Thoracic aorta (tissue), 2 donors: Measurements from ENCODE around the gene CHPT1. TPM values are rescaled to one million over a fixed set of nuclear protein-coding genes. Genes with fewer than 3 reads are reported as not detected.
"Not testable (repeated sequence)": the region's sequence is repeated elsewhere in the genome, so short reads cannot be mapped to it uniquely, and the experiment has no call there.

ENCODE experiments used
- ATAC-seq: fragments of 150-250 bp; one replicate; pipeline ENCODE4 v1.8.0; 2017; ENCODE audit warnings: low read depth; ENCODE audit not compliant: insufficient number of reproducible peaks, low FRiP score
- DNase-seq: peaks from one replicate; pipeline ENCODE4 v3.0.0-alpha.2; 2020; ENCODE audit warnings: low spot score
- H3K27ac ChIP-seq, 2 donors: fragments of 200-600 bp; sonication (generic); 1 replicate in 1 of 2; 2 replicates in 1 of 2; pipeline ENCODE4 v1.5.1; 2016; ENCODE audit warnings: mild to moderate bottlenecking in 2 of 2, moderate library complexity in 2 of 2
- H3K27me3 ChIP-seq: fragments of 200-600 bp; sonication (generic); replicated peaks from 2 replicates; pipeline ENCODE4 v1.6.0; 2016; ENCODE audit warnings: mild to moderate bottlenecking; ENCODE audit not compliant: insufficient read depth
- H3K36me3 ChIP-seq: fragments of 200-600 bp; sonication (generic); one replicate; pipeline ENCODE4 v1.5.1; 2016
- H3K4me1 ChIP-seq, 2 donors: fragments of 200-600 bp; sonication (generic); 1 replicate in 1 of 2; 2 replicates in 1 of 2; pipeline versions ENCODE4 v1.5.1 to v1.6.0; 2016; ENCODE audit warnings: low read depth in 2 of 2, mild to moderate bottlenecking in 1 of 2; ENCODE audit not compliant: control insufficient read depth in 1 of 2
- H3K4me3 ChIP-seq: fragments of 200-600 bp; sonication (generic); 2 replicates; pipeline ENCODE4 v1.5.1; 2016; ENCODE audit warnings: mild to moderate bottlenecking
- H3K9me3 ChIP-seq: fragments of 200-600 bp; sonication (generic); 2 replicates; pipeline ENCODE4 v1.5.1; 2016
- CTCF ChIP-seq: fragments of 200-600 bp; sonication (generic); IDR thresholded peaks from one replicate; pipeline ENCODE4 v1.5.1; 2019; ENCODE audit warnings: antibody characterized with exemption
- total RNA-seq, 2 donors: library from RNA; depleted of rRNA; stranded (reverse); fragments of >200 nt; gene quantifications; one replicate each; pipeline versions ENCODE4 v1.1.0 to v1.2.3, GENCODE V29; 2016

The CHPT1 gene
- total RNA-seq, 2 donors from 2014 or later, result 47.6 to 64.2 TPM

- DNase-seq (no peak), ATAC-seq (no peak)
- H3K9me3 ChIP-seq, result no peaks in the 10 kb centered on the region
- H3K4me1 ChIP-seq, result no peaks in the 10 kb centered on the region
- no peak overlapping the region for H3K27ac ChIP-seq
- no peaks in the 10 kb centered on the region for H3K36me3 ChIP-seq
- H3K4me3 ChIP-seq, result no peak overlapping the region
- no peaks in the 10 kb centered on the region for H3K27me3 ChIP-seq
- TF ChIP-seq CTCF, result no peak
These were observed 21.9 kb upstream of the CHPT1 start for GRCh38 chr12:101675555-101675954.

GRCh38 chr12:101676497-101676896, 20.9 kb upstream of the CHPT1 start:
- DNase-seq, H3K27me3 ChIP-seq, H3K4me1 ChIP-seq, H3K27ac ChIP-seq, H3K9me3 ChIP-seq, H3K4me3 ChIP-seq, ATAC-seq, H3K36me3 ChIP-seq: not testable (repeated sequence)

GRCh38 chr12:101678081-101678480, 19.4 kb upstream of the CHPT1 start:
- Histone ChIP-seq H3K9me3 (no peaks in the 10 kb centered on the region), H3K27ac (no peak overlapping the region), H3K4me1 (no peaks in the 10 kb centered on the region), H3K4me3 (no peak overlapping the region), H3K36me3 (no peaks in the 10 kb centered on the region), H3K27me3 (no peaks in the 10 kb centered on the region)
- no peak for DNase-seq
- no peak for TF ChIP-seq CTCF
- no peak for ATAC-seq

- TF ChIP-seq CTCF, result no peak
- Histone ChIP-seq H3K27ac (no peak overlapping the region), H3K9me3 (no peaks in the 10 kb centered on the region), H3K4me3 (no peak overlapping the region), H3K36me3 (no peaks in the 10 kb centered on the region), H3K4me1 (no peaks in the 10 kb centered on the region), H3K27me3 (no peaks in the 10 kb centered on the region)
- ATAC-seq, result no peak
- no peak for DNase-seq
These were observed 17.2 kb upstream of the CHPT1 start for GRCh38 chr12:101680240-101680639.

GRCh38 chr12:101680647-101681046, 16.8 kb upstream of the CHPT1 start:
- H3K9me3 ChIP-seq, result no peaks in the 10 kb centered on the region
- H3K27ac ChIP-seq, result no peak overlapping the region
- no peaks in the 10 kb centered on the region for H3K27me3 ChIP-seq
- TF ChIP-seq CTCF, result no peak
- no peaks in the 10 kb centered on the region for H3K4me1 ChIP-seq
- no peak overlapping the region for H3K4me3 ChIP-seq
- no peak for DNase-seq
- no peaks in the 10 kb centered on the region for H3K36me3 ChIP-seq
- no peak for ATAC-seq

GRCh38 chr12:101681627-101682026, 15.8 kb upstream of the CHPT1 start:
- not testable (repeated sequence) for ATAC-seq, H3K27ac ChIP-seq

More at GRCh38 chr12:101681627-101682026, 15.8 kb upstream of the CHPT1 start:
- not testable (repeated sequence) for H3K4me3 ChIP-seq, H3K4me1 ChIP-seq, DNase-seq, H3K27me3 ChIP-seq, H3K36me3 ChIP-seq, H3K9me3 ChIP-seq
